K562 (cell line): ENCODE data around the gene ADD2. TPM values are rescaled to one million over a fixed set of nuclear protein-coding genes. Genes with fewer than 3 reads are reported as not detected.
A peak's percentile ranks its signal among the peaks of the same experiment; 100 is the strongest.

Experiments
- ATAC-seq: fragments of 200-7000 bp; cut with Tn5 transposase; 3 replicates; pipeline ENCODE4 v1.9.1; 2020; ENCODE audit warnings: moderate library complexity
- BruUV-seq: library from RNA; stranded (reverse); fragments of 400-500 nt; replicated peaks from 2 replicates; lab custom pipeline; 2021; lab: Mats Ljungman, UMichigan
- CTCF ChIA-PET: fragments of 300-600 bp; formaldehyde crosslinking; extraction: SDS; loops from one replicate; lab custom pipeline; 2021; ENCODE audit warnings: low intra/inter-chr PET ratio; lab: Yijun Ruan, JAX
- POLR2A ChIA-PET: fragments of 300-600, 350-650 bp; sonication (Branson Sonifier 250); formaldehyde crosslinking; extraction: SDS; loops from one replicate; lab custom pipeline; 2021; ENCODE audit warnings: antibody characterized with exemption, inconsistent platforms; lab: Yijun Ruan, JAX
- DNase-seq, 4 experiments: peaks; one replicate each; pipeline versions ENCODE4 v3.0.0 to v3.0.0-alpha.2; 2011 to 2018; ENCODE audit warnings: low spot score in 3 of 4, mixed read lengths in 3 of 4; ENCODE audit errors: extremely low read depth in 1 of 4
- FAIRE-seq: peaks from 2 replicates; lab custom pipeline; 2011; peaks lifted over from hg19 to GRCh38; lab: Jason Lieb, UNC
- H2AFZ ChIP-seq: 2 replicates; pipeline ENCODE4 v1.6.0; 2011; ENCODE audit warnings: low read depth, low read length, control low read depth, inconsistent platforms
- H3K27ac ChIP-seq: fragments of 200-600 bp; 3 replicates; pipeline ENCODE4 v1.8.0; 2011; ENCODE audit warnings: low read depth, mild to moderate bottlenecking, control low read depth, inconsistent platforms, low read length, moderate library complexity, mixed read lengths; ENCODE audit errors: extremely low read depth
- H3K27me3 ChIP-seq, 2 experiments: fragments of 300-600 bp in 1 of 2; 2 replicates in 1 of 2; 3 replicates in 1 of 2; pipeline versions ENCODE4 v1.6.0 to v1.8.0; 2011; ENCODE audit warnings: inconsistent platforms in 2 of 2, low read length in 2 of 2, mild to moderate bottlenecking in 1 of 2, mixed read lengths in 1 of 2, moderate library complexity in 1 of 2; ENCODE audit not compliant: control insufficient read depth in 2 of 2, insufficient read depth in 2 of 2
- H3K36me3 ChIP-seq: fragments of 300-600 bp; 3 replicates; pipeline ENCODE4 v1.8.0; 2011; ENCODE audit warnings: mild to moderate bottlenecking, low read length, inconsistent platforms; ENCODE audit not compliant: control insufficient read depth, insufficient read depth
- H3K4me1 ChIP-seq, 2 experiments: fragments of 200-600 bp in 1 of 2; replicated peaks in 1 of 2; 2 replicates in 1 of 2; 3 replicates in 1 of 2; pipeline versions ENCODE4 v1.5.1 to v1.8.0; 2011; ENCODE audit warnings: inconsistent platforms in 2 of 2, low read length in 2 of 2, mild to moderate bottlenecking in 1 of 2, mixed read lengths in 1 of 2, moderate library complexity in 1 of 2; ENCODE audit not compliant: control insufficient read depth in 2 of 2, insufficient read depth in 2 of 2
- H3K4me2 ChIP-seq: 2 replicates; pipeline ENCODE4 v1.6.1; 2011; ENCODE audit warnings: low read length, control low read depth, inconsistent platforms, mixed read lengths; ENCODE audit not compliant: insufficient read depth
- H3K4me3 ChIP-seq: fragments of 200-600 bp; sonication (generic), shearing (Covaris generic); 2 replicates; pipeline ENCODE4 v1.5.1; 2016; ENCODE audit warnings: control low read depth, inconsistent platforms
- H3K79me2 ChIP-seq: fragments of 200-600 bp; 3 replicates; pipeline ENCODE4 v1.8.0; 2011; ENCODE audit warnings: low read length, inconsistent platforms; ENCODE audit not compliant: control insufficient read depth, insufficient read depth
- H3K9ac ChIP-seq, 2 experiments: 2 replicates each; pipeline versions ENCODE4 v1.6.0 to v1.6.1; 2011; ENCODE audit warnings: low read depth in 2 of 2, low read length in 2 of 2, control low read depth in 1 of 2, inconsistent platforms in 1 of 2, mild to moderate bottlenecking in 1 of 2, mixed read lengths in 1 of 2; ENCODE audit not compliant: insufficient read depth in 1 of 2
- H3K9me1 ChIP-seq: one replicate; pipeline ENCODE4 v1.6.0; 2011; ENCODE audit warnings: inconsistent platforms, mild to moderate bottlenecking, low read length, moderate library complexity; ENCODE audit not compliant: control insufficient read depth, insufficient read depth
- H3K9me3 ChIP-seq: replicated peaks from 2 replicates; pipeline ENCODE4 v1.5.1; 2011; ENCODE audit warnings: low read depth, low read length, inconsistent platforms; ENCODE audit not compliant: control insufficient read depth, insufficient read depth
- H4K20me1 ChIP-seq: replicated peaks from 2 replicates; pipeline ENCODE4 v1.6.1; 2011; ENCODE audit warnings: low read length, inconsistent platforms, mixed read lengths; ENCODE audit not compliant: control insufficient read depth, insufficient read depth
- KHSRP ChIP-seq: fragments of 450-650 bp; IDR thresholded peaks from 2 replicates; pipeline ENCODE4 v1.6.1; 2017
- MCM2 ChIP-seq: fragments of 450-650 bp; IDR thresholded peaks from 2 replicates; pipeline ENCODE4 v1.6.1; 2017; ENCODE audit warnings: low read depth, mild to moderate bottlenecking
- NFIC ChIP-seq: fragments of 450-650 bp; IDR thresholded peaks from 2 replicates; pipeline ENCODE4 v1.6.1; 2017; ENCODE audit warnings: mild to moderate bottlenecking, inconsistent platforms
- PURB ChIP-seq: sonication (generic); formaldehyde crosslinking; IDR thresholded peaks from 2 replicates; pipeline ENCODE4 v1.9.0; 2021; ENCODE audit warnings: low read depth, mild to moderate bottlenecking, missing genetic modification reagents
- WGBS: fragments of 100-300 bp; shearing (Covaris generic); methylation state at CpG from one replicate; pipeline ENCODE4 v1.1.6; 2016; ENCODE audit warnings: low coverage, mixed read lengths; ENCODE audit not compliant: insufficient coverage; ENCODE audit errors: missing lambda C conversion rate; 5-methylcytosine and 5-hydroxymethylcytosine counted together
- in situ Hi-C: fragments of 300-500 bp; cut with MboI; formaldehyde crosslinking; loops from 4 replicates; pipeline ENCODE4 v1.15.0; 2018; ENCODE audit warnings: inconsistent platforms, mixed read lengths
- intact Hi-C: fragments of 100-400 bp; cut with micrococcal nuclease; formaldehyde crosslinking; loops from 2 replicates; pipeline ENCODE4 v1.14.2; 2022
- polyA plus RNA-seq, 8 experiments: library from polyadenylated mRNA; depleted of rRNA in 4 of 8; stranded (reverse) in 5 of 8; unstranded in 3 of 8; fragments of >200 nt; fragmentation: Nextera tagmentation in 2 of 8; fragmentation: Illumina TruSeq in 1 of 8; extraction: Ambion mirVana in 2 of 8; extraction: Trizol in 1 of 8; gene quantifications; 2 replicates each; pipeline versions ENCODE4 v1.2.1 to v1.2.3, GENCODE V29; 2011 to 2014; ENCODE audit warnings: inconsistent platforms in 1 of 8, missing spikeins in 1 of 8
- total RNA-seq, 7 experiments: library from RNA; depleted of rRNA in 6 of 7; stranded (reverse); fragments of >200 nt in 6 of 7; fragmentation: Illumina TruSeq in 2 of 7; extraction: Trizol in 2 of 7; gene quantifications; 2 replicates each; pipeline versions ENCODE4 v1.2.1 to v1.2.3, GENCODE V29; 2011 to 2021; ENCODE audit warnings: low replicate concordance in 1 of 7

ADD2 gene
- total and polyA plus RNA-seq, 9 of the 15 experiments (the other 6 are each of a cell fraction or from before 2014, with no cell fraction given) = 3.5 to 63.0 (median 36.2) TPM

DNA sequence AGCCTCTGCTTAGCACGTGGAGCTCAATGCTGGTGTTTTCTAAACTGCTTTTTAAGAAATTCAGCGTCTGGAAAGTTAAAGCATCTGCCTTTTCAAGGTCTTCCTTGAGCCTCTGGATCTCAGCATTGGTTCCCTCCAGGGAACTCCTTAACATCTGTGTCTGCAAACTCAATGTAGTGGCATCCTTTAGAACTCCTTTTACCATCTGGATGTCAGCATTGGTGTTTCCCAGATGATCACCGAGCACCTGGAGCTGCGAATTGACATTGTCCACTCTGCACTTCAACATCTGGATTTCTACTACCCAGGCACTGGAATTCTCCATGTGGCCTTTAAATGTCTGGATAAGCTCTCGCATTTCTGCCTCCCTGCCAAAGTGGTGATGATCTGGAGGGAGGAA, 48.7 kb upstream of the ADD2 start (continued):
- TF ChIP-seq PURB (CRISPR knock-in tag) (no peak), KHSRP (no peak)

DNA sequence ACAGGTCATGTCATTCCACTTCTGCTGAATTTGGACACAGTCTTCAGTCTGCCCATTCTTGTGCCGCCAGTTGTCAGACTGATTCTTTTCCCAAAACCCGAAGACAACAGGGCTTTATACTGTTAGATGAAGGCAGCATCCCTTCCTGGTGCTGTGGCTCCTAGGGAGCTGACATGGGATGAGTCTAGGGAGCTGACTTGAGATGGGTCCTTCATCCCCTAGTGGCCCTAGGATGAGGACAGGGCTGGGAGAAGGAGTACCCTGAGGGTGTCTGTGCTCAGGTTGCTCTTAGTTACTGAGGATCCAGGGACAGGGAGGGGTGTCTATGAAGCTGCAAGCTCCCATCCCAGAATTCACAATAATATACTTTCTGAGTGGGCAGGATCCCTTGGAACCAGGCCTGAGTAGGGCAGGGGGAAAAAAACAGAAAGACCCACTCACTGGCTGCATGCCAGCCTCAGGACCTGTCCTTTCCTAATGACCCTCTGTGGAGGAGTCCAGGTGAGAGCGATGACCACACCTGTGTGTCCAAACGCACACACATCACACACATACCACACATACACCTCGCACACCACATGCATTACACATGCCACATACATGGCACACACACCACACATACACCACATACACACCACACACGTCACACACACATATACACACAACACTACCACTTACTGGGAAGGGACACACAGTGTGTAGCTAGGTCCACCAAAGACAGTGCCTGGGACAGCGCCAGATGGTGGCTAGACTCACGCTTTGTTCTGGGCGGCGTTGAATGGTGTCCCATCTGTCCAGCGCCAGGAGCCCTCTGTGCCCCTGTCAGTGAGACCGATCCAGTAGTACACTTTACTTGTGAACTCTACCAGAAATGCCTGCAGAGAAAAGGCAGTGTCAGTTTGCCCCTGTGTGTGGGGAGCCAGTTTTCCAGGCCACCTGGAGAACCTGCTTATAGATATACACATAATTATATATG, 41.3 kb upstream of the ADD2 start:
- ChIA-PET CTCF (interaction anchor here (0.7 kb wide), 1 partner anchor 291 kb away, joined by 3 read pairs; no protein-coding TSS in a partner anchor), POLR2A (interaction anchor here (0.6 kb wide), 1 partner anchor 41 kb away, joined by 3 read pairs; the partner anchor contains the start of gene ADD2)
- H3K27me3 ChIP-seq = peaks cover 24 to 50% of the 10 kb centered on the region in 2 experiments
- no peaks in the 10 kb centered on the region for H3K9me1 ChIP-seq
- H3K27ac ChIP-seq = no peak overlapping the region
- no peaks in the 10 kb centered on the region for H3K9me3 ChIP-seq
- H3K79me2 ChIP-seq = no peaks in the 10 kb centered on the region
- in situ Hi-C loops (no loop called here), intact Hi-C loops (no loop called here)
- no peak for DNase-seq
- WGBS = 4% methylated on average over 12 of the region's 12 CpGs
- no peaks in the 10 kb centered on the region for H3K36me3 ChIP-seq
- H3K4me1 ChIP-seq = no peaks in the 10 kb centered on the region
- no peak overlapping the region for H3K4me3 ChIP-seq
- TF ChIP-seq MCM2 (no peak), NFIC (peak; percentile 18; the same call in 1 of the 2 replicates)
- BruUV-seq = no TSS peak
- 0 out of 2 replicates have a peak, but pooled peaks cover 3% of the 10 kb centered on the region for H4K20me1 ChIP-seq
- peak overlapping the region in 1 of 2 experiments; percentile 78; a peak in 2 of 4 replicates for H3K9ac ChIP-seq
- ATAC-seq = peak; percentile 41; the same call in 2 of the 3 replicates
- no peak overlapping the region for H2AFZ ChIP-seq
- FAIRE-seq = no peak
- no peak overlapping the region for H3K4me2 ChIP-seq
